Measurements from ENCODE around the gene TSNAXIP1.

DNA sequence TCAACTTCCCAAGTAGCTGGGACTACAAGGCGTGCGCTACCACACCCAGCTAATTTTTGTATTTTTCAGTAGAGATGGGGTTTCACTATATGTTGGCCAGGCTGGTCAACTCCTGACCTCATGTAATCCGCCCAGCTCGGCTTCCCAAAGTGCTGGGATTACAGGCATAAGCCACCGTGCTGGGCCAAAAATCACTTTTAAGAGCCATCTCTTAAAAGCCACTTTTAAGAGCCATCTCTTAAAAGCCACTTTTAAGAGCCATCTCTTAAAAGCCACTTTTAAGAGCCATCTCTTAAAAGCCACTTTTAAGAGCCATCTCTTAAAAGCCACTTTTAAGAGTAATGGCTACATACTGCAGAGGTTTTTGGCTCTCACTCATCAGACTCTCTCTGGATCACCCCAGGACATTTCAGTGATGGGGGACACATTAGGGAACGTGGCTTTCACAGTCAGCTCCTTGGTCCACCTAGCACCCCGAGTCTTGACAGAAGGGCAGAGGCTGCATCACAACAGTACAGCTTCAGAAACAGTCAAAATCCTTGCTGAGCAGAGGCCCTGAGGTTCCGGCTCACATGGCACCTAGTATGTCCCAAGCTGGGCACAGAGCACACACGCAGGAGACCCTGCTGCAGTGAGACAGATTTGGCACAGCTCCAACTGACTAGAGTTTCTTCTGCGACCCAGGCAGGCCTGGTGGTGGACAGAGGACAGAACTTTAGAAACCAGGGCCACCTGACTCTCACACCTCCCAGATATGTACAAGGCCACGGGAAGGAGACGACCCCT lies 23.9 kb upstream of the TSNAXIP1 start:
- TF ChIP-seq, protein P1, sequence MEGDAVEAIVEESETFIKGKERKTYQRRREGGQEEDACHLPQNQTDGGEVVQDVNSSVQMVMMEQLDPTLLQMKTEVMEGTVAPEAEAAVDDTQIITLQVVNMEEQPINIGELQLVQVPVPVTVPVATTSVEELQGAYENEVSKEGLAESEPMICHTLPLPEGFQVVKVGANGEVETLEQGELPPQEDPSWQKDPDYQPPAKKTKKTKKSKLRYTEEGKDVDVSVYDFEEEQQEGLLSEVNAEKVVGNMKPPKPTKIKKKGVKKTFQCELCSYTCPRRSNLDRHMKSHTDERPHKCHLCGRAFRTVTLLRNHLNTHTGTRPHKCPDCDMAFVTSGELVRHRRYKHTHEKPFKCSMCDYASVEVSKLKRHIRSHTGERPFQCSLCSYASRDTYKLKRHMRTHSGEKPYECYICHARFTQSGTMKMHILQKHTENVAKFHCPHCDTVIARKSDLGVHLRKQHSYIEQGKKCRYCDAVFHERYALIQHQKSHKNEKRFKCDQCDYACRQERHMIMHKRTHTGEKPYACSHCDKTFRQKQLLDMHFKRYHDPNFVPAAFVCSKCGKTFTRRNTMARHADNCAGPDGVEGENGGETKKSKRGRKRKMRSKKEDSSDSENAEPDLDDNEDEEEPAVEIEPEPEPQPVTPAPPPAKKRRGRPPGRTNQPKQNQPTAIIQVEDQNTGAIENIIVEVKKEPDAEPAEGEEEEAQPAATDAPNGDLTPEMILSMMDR (IDR thresholded peaks at IDR 0.05) = no peak
- TF ChIP-seq POLR2A (IDR thresholded peaks at IDR 0.05) = no peak
